Body of pancreas (tissue), 4 donors: ENCODE results near the gene IL17C. TPM values are rescaled to one million over a fixed set of nuclear protein-coding genes. Genes with fewer than 3 reads are reported as not detected.

Experiments used
- ATAC-seq: fragments of 150-250 bp; one replicate; pipeline ENCODE4 v1.9.1; 2016
- DNase-seq, 4 donors: peaks; one replicate each; pipeline ENCODE4 v3.0.0-alpha.2; 2019
- H3K27ac ChIP-seq, 4 donors: fragments of 200-600 bp; sonication (generic); 1 replicate in 3 of 4; 2 replicates in 1 of 4; pipeline versions ENCODE4 v1.5.1 to v1.6.1; 2016 to 2019; ENCODE audit warnings: mild to moderate bottlenecking in 1 of 4, mixed read lengths in 1 of 4, moderate library complexity in 1 of 4
- H3K27me3 ChIP-seq, 2 donors: fragments of 200-600 bp; sonication (generic); one replicate each; pipeline ENCODE4 v1.6.0; 2016; ENCODE audit warnings: mild to moderate bottlenecking in 1 of 2
- H3K36me3 ChIP-seq, 2 donors: fragments of 200-600 bp; sonication (generic); replicated peaks in 1 of 2; 2 replicates each; pipeline ENCODE4 v1.5.1; 2016; ENCODE audit warnings: low read depth in 2 of 2; ENCODE audit not compliant: insufficient read depth in 1 of 2
- H3K4me1 ChIP-seq: fragments of 200-600 bp; sonication (generic); one replicate; pipeline ENCODE4 v1.6.0; 2016
- H3K4me3 ChIP-seq, 2 donors: fragments of 200-600 bp; sonication (generic); 1 replicate in 1 of 2; 2 replicates in 1 of 2; pipeline ENCODE4 v1.5.1; 2016 to 2019
- H3K9me3 ChIP-seq, 3 donors: fragments of 200-600 bp; sonication (generic); 1 replicate in 2 of 3; 2 replicates in 1 of 3; pipeline ENCODE4 v1.5.1; 2016
- POLR2A ChIP-seq, 3 donors: fragments of 450-650 bp; IDR thresholded peaks; one replicate each; pipeline ENCODE4 v1.6.1; 2016; ENCODE audit warnings: antibody characterized with exemption in 3 of 3, mild to moderate bottlenecking in 2 of 3
- WGBS, 2 donors: methylation state at CpG; one replicate each; pipeline ENCODE4 v1.1.5; 2017; 5-methylcytosine and 5-hydroxymethylcytosine counted together
- intact Hi-C: fragments of 100-400 bp; cut with DNase I; formaldehyde crosslinking; loops from one replicate; pipeline ENCODE4 v1.15.1; 2023
- total RNA-seq, 2 donors: library from RNA; depleted of rRNA; stranded (reverse); fragments of >200 nt; gene quantifications; one replicate each; pipeline ENCODE4 v1.1.0, GENCODE V29; 2016
- TF ChIP-seq, protein P1 (sequence below), 7 experiments: fragments of 450-650 bp in 4 of 7; fragments of 200-600 bp in 3 of 7; sonication (generic) in 3 of 7; IDR thresholded peaks; one replicate each; pipeline ENCODE4 v1.5.1; 2016 to 2019; ENCODE audit warnings: antibody characterized with exemption in 7 of 7

Gene IL17C
- total RNA-seq, 2 donors from 2014 or later, result not detected

DNA sequence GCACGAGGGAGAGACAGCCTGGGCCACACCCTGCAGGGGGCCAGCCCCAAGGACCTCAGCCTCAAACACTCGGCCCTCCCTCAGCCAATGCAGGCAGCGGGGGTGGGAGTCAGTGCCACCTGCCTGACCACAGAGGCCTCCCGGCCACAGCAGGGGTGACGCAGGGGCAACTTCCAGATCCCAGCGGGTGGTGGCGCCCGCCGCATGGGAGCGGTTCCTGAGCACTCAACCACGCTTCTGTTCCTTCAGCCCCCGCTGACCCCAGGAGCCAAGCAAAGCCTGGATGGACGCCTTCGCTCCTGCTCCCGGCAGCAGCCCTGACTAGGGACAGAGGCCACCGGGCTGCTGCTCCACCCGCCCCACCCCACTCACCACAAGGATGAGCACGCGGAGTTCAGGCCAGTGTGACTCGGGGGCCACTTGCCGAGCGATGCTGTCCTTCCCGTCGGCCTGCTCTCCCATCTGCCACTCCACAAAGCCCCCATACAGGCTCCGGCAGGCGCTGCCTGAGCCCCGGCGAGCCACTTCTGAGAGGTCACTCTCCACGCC, 17.4 kb downstream of the IL17C start:
- H3K27me3 ChIP-seq, result no peaks in the 10 kb centered on the region
- H3K4me3 ChIP-seq, result no peak overlapping the region
- H3K9me3 ChIP-seq, result no peaks in the 10 kb centered on the region
- no peak overlapping the region for H3K27ac ChIP-seq
- H3K36me3 ChIP-seq, result no peaks in the 10 kb centered on the region
- intact Hi-C loops, result no loop called here
- WGBS, 2 donors, result 92 to 96% methylated on average over 14 to 28 of the region's 29 CpGs
- no peak for ATAC-seq
- TF ChIP-seq POLR2A (IDR thresholded peaks at IDR 0.05), result no peak
- TF ChIP-seq, protein P1, sequence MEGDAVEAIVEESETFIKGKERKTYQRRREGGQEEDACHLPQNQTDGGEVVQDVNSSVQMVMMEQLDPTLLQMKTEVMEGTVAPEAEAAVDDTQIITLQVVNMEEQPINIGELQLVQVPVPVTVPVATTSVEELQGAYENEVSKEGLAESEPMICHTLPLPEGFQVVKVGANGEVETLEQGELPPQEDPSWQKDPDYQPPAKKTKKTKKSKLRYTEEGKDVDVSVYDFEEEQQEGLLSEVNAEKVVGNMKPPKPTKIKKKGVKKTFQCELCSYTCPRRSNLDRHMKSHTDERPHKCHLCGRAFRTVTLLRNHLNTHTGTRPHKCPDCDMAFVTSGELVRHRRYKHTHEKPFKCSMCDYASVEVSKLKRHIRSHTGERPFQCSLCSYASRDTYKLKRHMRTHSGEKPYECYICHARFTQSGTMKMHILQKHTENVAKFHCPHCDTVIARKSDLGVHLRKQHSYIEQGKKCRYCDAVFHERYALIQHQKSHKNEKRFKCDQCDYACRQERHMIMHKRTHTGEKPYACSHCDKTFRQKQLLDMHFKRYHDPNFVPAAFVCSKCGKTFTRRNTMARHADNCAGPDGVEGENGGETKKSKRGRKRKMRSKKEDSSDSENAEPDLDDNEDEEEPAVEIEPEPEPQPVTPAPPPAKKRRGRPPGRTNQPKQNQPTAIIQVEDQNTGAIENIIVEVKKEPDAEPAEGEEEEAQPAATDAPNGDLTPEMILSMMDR (IDR thresholded peaks at IDR 0.05), result no peak
- DNase-seq, result no peak
- peaks cover 14% of the 10 kb centered on the region for H3K4me1 ChIP-seq

DNA sequence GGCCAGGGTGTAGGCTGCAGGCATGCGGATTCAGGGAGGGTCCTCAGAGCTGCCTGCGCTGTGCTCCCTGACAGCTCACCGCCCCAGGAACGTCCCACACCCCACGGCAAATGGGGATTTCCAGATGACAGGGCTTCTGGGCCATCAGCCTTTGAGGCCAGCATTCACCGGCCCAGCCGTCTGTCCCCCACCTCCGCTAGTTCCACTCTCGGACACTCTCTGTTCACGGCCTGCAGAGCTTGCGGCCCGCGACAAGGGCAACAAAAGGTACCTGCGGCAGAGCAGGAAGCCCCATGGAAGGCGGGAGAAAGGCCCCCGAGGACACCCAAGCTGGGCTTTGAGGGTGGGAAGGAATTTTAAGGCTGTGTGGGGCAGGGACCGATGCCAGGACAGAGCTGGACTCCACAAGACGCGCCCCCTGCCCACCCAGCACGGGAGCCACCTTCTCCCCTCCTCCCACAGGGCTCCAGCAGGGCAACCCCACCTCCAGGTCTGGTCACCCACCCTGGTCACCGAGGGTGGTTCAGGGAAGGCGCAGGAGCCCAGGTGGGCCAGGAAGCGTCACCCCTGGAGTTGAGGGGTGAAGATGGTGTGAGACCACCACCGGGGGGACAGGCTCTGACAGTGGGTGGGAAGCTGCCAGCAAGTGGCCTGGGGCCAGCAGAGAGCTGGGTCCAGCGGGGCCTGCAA, 18.1 kb downstream of the IL17C start:
- no peak for DNase-seq
- H3K4me3 ChIP-seq, result no peak overlapping the region
- intact Hi-C loops, result no loop called here
- no peak for ATAC-seq
- H3K4me1 ChIP-seq, result peaks cover 8% of the 10 kb centered on the region
- 80 to 84% methylated on average over 15 to 24 of the region's 25 CpGs for WGBS, 2 donors
- H3K36me3 ChIP-seq, result no peaks in the 10 kb centered on the region
- no peaks in the 10 kb centered on the region for H3K9me3 ChIP-seq
- no peak overlapping the region for H3K27ac ChIP-seq
- TF ChIP-seq POLR2A (IDR thresholded peaks at IDR 0.05), result no peak
- TF ChIP-seq, protein P1 (IDR thresholded peaks at IDR 0.05), result no peak
- no peaks in the 10 kb centered on the region for H3K27me3 ChIP-seq

DNA sequence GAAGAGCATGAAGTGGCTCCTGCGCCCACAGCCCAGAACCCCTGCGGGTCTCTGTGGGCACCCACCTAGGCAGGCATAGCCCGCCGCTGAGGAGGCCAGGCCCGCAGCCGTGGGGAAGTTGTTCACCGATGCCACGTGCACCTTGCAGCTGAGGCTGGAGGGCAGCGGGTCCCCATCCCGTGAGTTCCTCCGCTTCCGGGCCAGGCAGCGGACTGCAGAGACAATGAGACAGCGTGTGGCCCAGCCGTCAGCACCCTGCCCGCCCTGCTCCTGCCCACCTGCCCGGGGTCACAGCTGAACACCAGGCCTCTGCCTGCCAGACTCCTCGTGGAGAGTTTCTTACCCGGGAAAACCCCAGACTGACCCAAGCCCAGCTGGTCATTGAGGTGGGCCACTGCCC, 19.0 kb downstream of the IL17C start:
- Histone ChIP-seq H3K4me1 (no peaks in the 10 kb centered on the region), H3K9me3 (no peaks in the 10 kb centered on the region), H3K27ac (no peak overlapping the region), H3K36me3 (no peaks in the 10 kb centered on the region), H3K27me3 (no peaks in the 10 kb centered on the region), H3K4me3 (no peak overlapping the region)
- ATAC-seq, result no peak
- no peak for DNase-seq
- intact Hi-C loops, result no loop called here
- WGBS, 2 donors, result 86 to 95% methylated on average over 7 to 19 of the region's 19 CpGs
- no peak for TF ChIP-seq POLR2A (IDR thresholded peaks at IDR 0.05)
- TF ChIP-seq, protein P1 (IDR thresholded peaks at IDR 0.05), result no peak

DNA sequence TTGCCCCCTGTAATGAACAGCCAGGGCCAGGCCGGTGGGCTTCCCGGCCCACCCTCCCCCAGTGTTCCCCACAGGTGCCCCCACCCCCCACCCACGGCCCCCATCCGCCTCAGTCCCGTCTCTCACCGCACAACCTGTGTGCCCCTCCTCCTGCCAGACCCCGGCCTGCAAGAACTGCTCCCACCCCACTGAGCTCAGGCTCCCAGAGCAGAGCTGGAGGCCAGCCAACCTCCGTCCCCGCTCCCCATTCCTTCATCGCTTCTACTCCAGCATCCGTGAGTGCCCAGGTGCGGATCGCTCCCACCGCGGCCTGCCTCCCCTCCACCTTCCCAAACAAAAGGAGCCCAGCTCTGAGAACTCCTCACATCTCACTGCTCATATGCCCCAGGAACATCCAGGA, 20.3 kb downstream of the IL17C start:
- no peaks in the 10 kb centered on the region for H3K27me3 ChIP-seq
- no peak for DNase-seq
- TF ChIP-seq, protein P1 (IDR thresholded peaks at IDR 0.05), result no peak
- TF ChIP-seq POLR2A (IDR thresholded peaks at IDR 0.05), result no peak
- ATAC-seq, result no peak
- no peaks in the 10 kb centered on the region for H3K9me3 ChIP-seq
- H3K4me3 ChIP-seq, result no peak overlapping the region
- peaks cover 1% of the 10 kb centered on the region for H3K4me1 ChIP-seq
- H3K27ac ChIP-seq, result no peak overlapping the region
- WGBS, 2 donors, result 84 to 94% methylated on average over 12 to 15 of the region's 15 CpGs
- intact Hi-C loops, result no loop called here
- H3K36me3 ChIP-seq, result no peaks in the 10 kb centered on the region

DNA sequence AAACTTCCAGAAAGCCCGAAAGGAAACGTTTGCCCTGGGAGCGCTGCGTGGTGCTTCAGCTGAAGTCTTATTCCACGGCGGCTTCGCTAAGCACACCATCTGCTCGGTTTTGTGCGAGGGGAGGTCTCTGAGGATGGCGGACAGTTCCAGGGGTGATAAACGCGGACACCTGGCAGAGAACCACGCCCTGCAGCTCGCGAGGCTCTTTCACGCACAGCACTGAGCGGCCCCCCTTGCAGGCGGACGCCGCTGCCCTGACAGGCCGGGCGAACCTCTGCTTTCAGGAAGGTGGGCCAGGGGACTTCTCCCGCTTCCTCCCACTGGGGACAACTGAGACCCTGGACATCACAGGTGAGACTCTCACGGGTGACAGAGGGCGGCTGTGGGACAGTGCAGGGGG, 20.8 kb downstream of the IL17C start:
- no peaks in the 10 kb centered on the region for H3K27me3 ChIP-seq
- no peak for DNase-seq
- H3K4me3 ChIP-seq, result no peak overlapping the region
- H3K4me1 ChIP-seq, result peaks cover 6% of the 10 kb centered on the region
- H3K9me3 ChIP-seq, result no peaks in the 10 kb centered on the region
- intact Hi-C loops, result no loop called here
- ATAC-seq, result no peak
- WGBS, 2 donors, result 88 to 90% methylated on average over 10 to 24 of the region's 25 CpGs
- TF ChIP-seq, protein P1 (IDR thresholded peaks at IDR 0.05), result no peak
- no peak for TF ChIP-seq POLR2A (IDR thresholded peaks at IDR 0.05)
- no peak overlapping the region for H3K27ac ChIP-seq
- H3K36me3 ChIP-seq, result no peaks in the 10 kb centered on the region
